Suprapubic skin (tissue), 4 donors: Measurements from ENCODE around the gene USP40. TPM values are rescaled to one million over a fixed set of nuclear protein-coding genes. Genes with fewer than 3 reads are reported as not detected.

Source experiments
- DNase-seq, 2 donors: peaks; one replicate each; pipeline ENCODE4 v3.0.0-alpha.2; 2019; ENCODE audit warnings: low spot score in 2 of 2
- H3K27ac ChIP-seq: fragments of 200-600 bp; sonication (generic); one replicate; pipeline ENCODE4 v1.5.1; 2019
- H3K27me3 ChIP-seq: fragments of 200-600 bp; sonication (generic); one replicate; pipeline ENCODE4 v1.5.1; 2019
- H3K36me3 ChIP-seq: fragments of 200-600 bp; sonication (generic); one replicate; pipeline ENCODE4 v1.5.1; 2019
- H3K4me1 ChIP-seq: fragments of 200-600 bp; sonication (generic); one replicate; pipeline ENCODE4 v1.5.1; 2019
- H3K4me3 ChIP-seq: fragments of 200-600 bp; sonication (generic); one replicate; pipeline ENCODE4 v1.5.1; 2019; ENCODE audit warnings: mild to moderate bottlenecking
- H3K9me3 ChIP-seq: fragments of 200-600 bp; sonication (generic); one replicate; pipeline ENCODE4 v1.5.1; 2019
- CTCF ChIP-seq, 2 donors: fragments of 200-600 bp in 1 of 2; fragments of 450-650 bp in 1 of 2; sonication (generic) in 1 of 2; IDR thresholded peaks; one replicate each; pipeline ENCODE4 v1.5.1; 2016 to 2019; ENCODE audit warnings: antibody characterized with exemption in 2 of 2, mild to moderate bottlenecking in 1 of 2, moderate library complexity in 1 of 2
- EP300 ChIP-seq: sonication (generic); formaldehyde crosslinking; IDR thresholded peaks from one replicate; pipeline ENCODE4 v1.6.1; 2017; ENCODE audit warnings: antibody characterized with exemption
- POLR2A ChIP-seq, 2 donors: fragments of 450-650 bp; IDR thresholded peaks; one replicate each; pipeline ENCODE4 v1.6.1; 2017; ENCODE audit warnings: antibody characterized with exemption in 2 of 2, mild to moderate bottlenecking in 2 of 2, moderate library complexity in 2 of 2
- POLR2AphosphoS5 ChIP-seq, 3 donors: sonication (generic); formaldehyde crosslinking; IDR thresholded peaks; one replicate each; pipeline ENCODE4 v1.6.1; 2017; ENCODE audit warnings: antibody characterized with exemption in 3 of 3
- WGBS: methylation state at CpG from one replicate; pipeline ENCODE4 v1.1.5; 2018; 5-methylcytosine and 5-hydroxymethylcytosine counted together
- total RNA-seq, 4 donors: library from RNA; depleted of rRNA; stranded (reverse); fragments of >200 nt; gene quantifications; one replicate each; pipeline ENCODE4 v1.1.0, GENCODE V29; 2016

Gene USP40
- total RNA-seq, 4 donors from 2014 or later, result 16.2 to 125 (median 40.1) TPM

GRCh38 chr2:233462826-233463470 lies 103.6 kb downstream of the USP40 start:
- H3K36me3 ChIP-seq, result peaks cover 86% of the 10 kb centered on the region

GRCh38 chr2:233462202-233462785 lies 104.3 kb downstream of the USP40 start:
- WGBS, result 96% methylated on average over 25 of the region's 25 CpGs
- TF ChIP-seq EP300 (no peak), POLR2A (IDR thresholded peaks at IDR 0.05) (no peak), CTCF (IDR thresholded peaks at IDR 0.05) (no peak), POLR2AphosphoS5 (IDR thresholded peaks at IDR 0.05) (no peak)
- H3K27me3 ChIP-seq, result no peaks in the 10 kb centered on the region
- H3K9me3 ChIP-seq, result no peaks in the 10 kb centered on the region
- H3K27ac ChIP-seq, result no peak overlapping the region
- H3K4me1 ChIP-seq, result no peaks in the 10 kb centered on the region
- peaks cover 88% of the 10 kb centered on the region for H3K36me3 ChIP-seq
- no peak for DNase-seq
- H3K4me3 ChIP-seq, result no peak overlapping the region

More at GRCh38 chr2:233462826-233463470, 103.6 kb downstream of the USP40 start:
- no peak for DNase-seq
- no peak overlapping the region for H3K27ac ChIP-seq
- 97% methylated on average over 19 of the region's 21 CpGs for WGBS
- H3K4me3 ChIP-seq, result no peak overlapping the region
- H3K9me3 ChIP-seq, result no peaks in the 10 kb centered on the region
- no peaks in the 10 kb centered on the region for H3K27me3 ChIP-seq
- TF ChIP-seq CTCF (IDR thresholded peaks at IDR 0.05) (no peak), POLR2A (IDR thresholded peaks at IDR 0.05) (no peak), POLR2AphosphoS5 (IDR thresholded peaks at IDR 0.05) (no peak), EP300 (no peak)
- no peaks in the 10 kb centered on the region for H3K4me1 ChIP-seq

GRCh38 chr2:233461481-233461891 lies 105.1 kb downstream of the USP40 start:
- Histone ChIP-seq H3K4me3 (no peak overlapping the region), H3K27me3 (no peaks in the 10 kb centered on the region), H3K27ac (no peak overlapping the region), H3K36me3 (peaks cover 88% of the 10 kb centered on the region), H3K9me3 (no peaks in the 10 kb centered on the region), H3K4me1 (no peaks in the 10 kb centered on the region)
- no peak for TF ChIP-seq POLR2AphosphoS5 (IDR thresholded peaks at IDR 0.05)
- 93% methylated on average over 8 of the region's 8 CpGs for WGBS
- no peak for DNase-seq

- no peaks in the 10 kb centered on the region for H3K9me3 ChIP-seq
- H3K27ac ChIP-seq, result no peak overlapping the region
- H3K27me3 ChIP-seq, result no peaks in the 10 kb centered on the region
- H3K4me3 ChIP-seq, result no peak overlapping the region
- no peak for DNase-seq
- 73% methylated on average over 32 of the region's 32 CpGs for WGBS
- no peak for TF ChIP-seq POLR2AphosphoS5 (IDR thresholded peaks at IDR 0.05)
- no peak for TF ChIP-seq EP300
- TF ChIP-seq POLR2A (IDR thresholded peaks at IDR 0.05), result no peak
- TF ChIP-seq CTCF (IDR thresholded peaks at IDR 0.05), result no peak
- peaks cover 84% of the 10 kb centered on the region for H3K36me3 ChIP-seq
- H3K4me1 ChIP-seq, result no peaks in the 10 kb centered on the region
Measured at GRCh38 chr2:233460726-233461441, 105.7 kb downstream of the USP40 start.

- H3K4me1 ChIP-seq, result no peaks in the 10 kb centered on the region
- 96% methylated on average over 9 of the region's 10 CpGs for whole genome bisulfite sequencing
- DNase-seq, result no peak
- TF ChIP-seq POLR2A (IDR thresholded peaks at IDR 0.05), result no peak
- TF ChIP-seq CTCF (IDR thresholded peaks at IDR 0.05), result no peak
- TF ChIP-seq POLR2AphosphoS5 (IDR thresholded peaks at IDR 0.05), result no peak
- TF ChIP-seq EP300, result no peak
- peaks cover 83% of the 10 kb centered on the region for H3K36me3 ChIP-seq
- H3K27ac ChIP-seq, result no peak overlapping the region
- no peaks in the 10 kb centered on the region for H3K27me3 ChIP-seq
- H3K4me3 ChIP-seq, result no peak overlapping the region
- no peaks in the 10 kb centered on the region for H3K9me3 ChIP-seq
Measured at GRCh38 chr2:233459426-233459825, 107.2 kb downstream of the USP40 start.
